Neural crest cell (in vitro differentiated cells): ENCODE measurements around the gene FYTTD1. TPM values are rescaled to one million over a fixed set of nuclear protein-coding genes. Genes with fewer than 3 reads are reported as not detected.

ENCODE experiments used
- DNase-seq: peaks from one replicate; pipeline ENCODE4 v3.0.0; 2021; ENCODE audit warnings: low read depth, mixed read lengths, low spot score
- H3K27ac Mint-ChIP-seq: one replicate; pipeline ENCODE4 v1.8.0; 2021; ENCODE audit warnings: mild to moderate bottlenecking, mixed read lengths; ENCODE audit not compliant: unreplicated experiment
- H3K27me3 Mint-ChIP-seq: 2 replicates; pipeline ENCODE4 v1.8.0; 2021; ENCODE audit warnings: low read depth, mild to moderate bottlenecking, mixed read lengths
- H3K36me3 Mint-ChIP-seq: 2 replicates; pipeline ENCODE4 v1.8.0; 2021; ENCODE audit warnings: low read depth, mild to moderate bottlenecking, mixed read lengths
- H3K4me1 Mint-ChIP-seq: 2 replicates; pipeline ENCODE4 v1.8.0; 2021; ENCODE audit warnings: mixed read lengths
- H3K4me3 Mint-ChIP-seq: one replicate; pipeline ENCODE4 v1.8.0; 2021; ENCODE audit warnings: mild to moderate bottlenecking, mixed read lengths
- H3K9me3 Mint-ChIP-seq: 2 replicates; pipeline ENCODE4 v1.8.0; 2021; ENCODE audit warnings: mixed read lengths
- total RNA-seq: library from RNA; stranded (reverse); gene quantifications from 2 replicates; pipeline ENCODE4 v1.2.1, GENCODE V29; 2021
- TF ChIP-seq, protein P1 (sequence below): fragments of 200-600 bp; sonication (generic); conservative IDR thresholded peaks from 2 replicates; pipeline ENCODE4 v1.5.0; 2021; ENCODE audit warnings: antibody characterized with exemption, mild to moderate bottlenecking

FYTTD1 gene
- total RNA-seq, 1 donor from 2014 or later, result 52.5 TPM

DNA sequence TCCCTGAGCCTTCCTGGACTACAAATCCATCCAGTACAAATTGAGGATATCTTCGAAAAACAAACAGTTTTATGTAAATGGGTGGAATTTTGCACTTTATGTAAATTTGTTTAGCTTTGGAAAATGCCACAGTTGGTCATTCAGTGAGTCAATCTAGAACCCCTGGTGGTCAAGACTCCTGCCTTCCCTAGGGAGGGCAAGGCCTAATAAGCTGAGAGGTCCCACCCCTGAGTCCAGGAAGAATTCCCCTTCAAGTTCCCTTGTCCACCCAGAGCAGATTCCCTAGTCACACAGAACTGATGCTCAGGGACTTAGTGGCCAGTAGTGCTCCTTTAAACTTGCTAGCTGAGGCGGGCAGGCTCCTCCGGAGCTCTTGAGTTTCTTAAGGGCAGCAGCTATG, 6.9 kb upstream of the FYTTD1 start:
- H3K4me3 Mint-ChIP-seq, result no peak overlapping the region
- H3K27me3 Mint-ChIP-seq, result no peaks in the 10 kb centered on the region
- H3K36me3 Mint-ChIP-seq, result no peaks in the 10 kb centered on the region
- no peaks in the 10 kb centered on the region for H3K9me3 Mint-ChIP-seq
- H3K27ac Mint-ChIP-seq, result no peak overlapping the region
- H3K4me1 Mint-ChIP-seq, result peaks cover 5% of the 10 kb centered on the region
- DNase-seq, result no peak
- TF ChIP-seq, protein P1, sequence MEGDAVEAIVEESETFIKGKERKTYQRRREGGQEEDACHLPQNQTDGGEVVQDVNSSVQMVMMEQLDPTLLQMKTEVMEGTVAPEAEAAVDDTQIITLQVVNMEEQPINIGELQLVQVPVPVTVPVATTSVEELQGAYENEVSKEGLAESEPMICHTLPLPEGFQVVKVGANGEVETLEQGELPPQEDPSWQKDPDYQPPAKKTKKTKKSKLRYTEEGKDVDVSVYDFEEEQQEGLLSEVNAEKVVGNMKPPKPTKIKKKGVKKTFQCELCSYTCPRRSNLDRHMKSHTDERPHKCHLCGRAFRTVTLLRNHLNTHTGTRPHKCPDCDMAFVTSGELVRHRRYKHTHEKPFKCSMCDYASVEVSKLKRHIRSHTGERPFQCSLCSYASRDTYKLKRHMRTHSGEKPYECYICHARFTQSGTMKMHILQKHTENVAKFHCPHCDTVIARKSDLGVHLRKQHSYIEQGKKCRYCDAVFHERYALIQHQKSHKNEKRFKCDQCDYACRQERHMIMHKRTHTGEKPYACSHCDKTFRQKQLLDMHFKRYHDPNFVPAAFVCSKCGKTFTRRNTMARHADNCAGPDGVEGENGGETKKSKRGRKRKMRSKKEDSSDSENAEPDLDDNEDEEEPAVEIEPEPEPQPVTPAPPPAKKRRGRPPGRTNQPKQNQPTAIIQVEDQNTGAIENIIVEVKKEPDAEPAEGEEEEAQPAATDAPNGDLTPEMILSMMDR, result no peak

DNA sequence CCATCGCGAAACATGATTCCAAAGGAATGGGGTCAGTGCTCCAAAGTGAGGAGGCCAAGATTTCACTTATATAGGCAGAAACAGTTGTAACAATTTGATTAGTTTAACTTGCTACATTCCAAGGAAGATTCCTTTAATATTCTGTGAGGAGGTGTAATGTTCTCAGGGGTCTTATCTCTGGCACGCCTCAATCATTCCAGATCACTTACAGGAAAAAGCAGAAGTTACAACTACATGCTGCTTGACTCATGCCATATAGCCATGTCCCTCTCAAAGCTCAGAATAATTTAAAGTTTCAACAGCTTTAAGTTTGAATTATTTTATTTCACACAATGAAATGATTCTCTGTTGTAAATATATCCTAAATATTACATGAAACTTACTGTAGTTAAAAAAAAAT, 3.5 kb upstream of the FYTTD1 start:
- peak overlapping the region; percentile 67 for H3K27ac Mint-ChIP-seq
- DNase-seq, result no peak
- H3K9me3 Mint-ChIP-seq, result no peaks in the 10 kb centered on the region
- TF ChIP-seq, protein P1, result no peak
- H3K4me1 Mint-ChIP-seq, result peaks cover 24% of the 10 kb centered on the region
- H3K27me3 Mint-ChIP-seq, result no peaks in the 10 kb centered on the region
- H3K36me3 Mint-ChIP-seq, result no peaks in the 10 kb centered on the region
- H3K4me3 Mint-ChIP-seq, result no peak overlapping the region

- Mint-ChIP-seq H3K4me1 (peaks cover 27% of the 10 kb centered on the region), H3K9me3 (no peaks in the 10 kb centered on the region), H3K27me3 (no peaks in the 10 kb centered on the region), H3K36me3 (no peaks in the 10 kb centered on the region), H3K4me3 (peak overlapping the region; percentile 66), H3K27ac (peak overlapping the region; percentile 76)
- no peak for DNase-seq
- TF ChIP-seq, protein P1, result no peak
Measured at GRCh38 chr3:197746801-197747237, 2.9 kb upstream of the FYTTD1 start.

GRCh38 chr3:197748597-197749314, 927 bp upstream of the FYTTD1 start:
- Mint-ChIP-seq H3K4me1 (peaks cover 39% of the 10 kb centered on the region), H3K36me3 (no peaks in the 10 kb centered on the region), H3K9me3 (no peaks in the 10 kb centered on the region), H3K4me3 (peak overlapping the region; percentile 97), H3K27me3 (no peaks in the 10 kb centered on the region), H3K27ac (no peak overlapping the region)
- TF ChIP-seq, protein P1, result no peak
- DNase-seq, result no peak

- TF ChIP-seq, protein P1, result no peak
- Mint-ChIP-seq H3K36me3 (no peaks in the 10 kb centered on the region), H3K9me3 (no peaks in the 10 kb centered on the region), H3K27ac (peak overlapping the region; percentile 66), H3K27me3 (no peaks in the 10 kb centered on the region), H3K4me1 (peaks cover 43% of the 10 kb centered on the region), H3K4me3 (peak overlapping the region; percentile 97)
- DNase-seq, result no peak
Measured at GRCh38 chr3:197749315-197749600, 425 bp upstream of the FYTTD1 start.
